ENCODE results near the gene RHOG.
"Not testable (repeated sequence)": the region's sequence is repeated elsewhere in the genome, so short reads cannot be mapped to it uniquely, and the experiment has no call there.

RHOG gene

DNA sequence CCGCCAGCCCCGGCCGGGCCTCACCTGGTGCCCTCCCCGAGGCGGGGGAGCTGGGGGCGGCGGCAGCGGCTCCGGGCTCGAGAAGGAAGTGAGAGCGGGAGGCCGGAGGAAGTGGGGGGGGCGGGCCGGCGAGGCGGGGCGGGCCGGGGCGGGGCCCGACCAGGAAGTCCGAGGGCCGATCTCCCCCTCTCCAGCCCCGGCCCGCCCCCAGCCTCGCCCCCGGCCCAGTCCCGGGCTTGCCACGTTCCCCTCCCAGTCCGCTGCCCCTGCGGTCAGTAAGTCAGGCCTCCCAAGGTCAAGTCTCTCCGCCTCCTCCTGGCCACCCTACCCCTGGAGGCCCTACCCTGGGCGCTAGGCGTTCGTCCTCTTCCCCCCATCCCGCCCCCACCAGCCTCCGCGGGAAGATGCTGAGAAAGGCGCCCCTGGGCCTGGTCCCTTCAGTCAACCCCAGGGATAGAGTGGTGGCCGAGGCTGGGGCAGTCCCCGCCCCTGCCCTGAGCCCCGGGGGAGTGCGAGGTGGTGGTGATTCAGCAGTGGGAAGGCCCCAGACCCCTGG lies at the start of gene RHOG:
RHOG (minus strand) TSS at position 90 of the 556 bp plus-strand sequence. CDS start 12,821 bp downstream, outside the sequence.
- DNase-seq: no peak

DNA sequence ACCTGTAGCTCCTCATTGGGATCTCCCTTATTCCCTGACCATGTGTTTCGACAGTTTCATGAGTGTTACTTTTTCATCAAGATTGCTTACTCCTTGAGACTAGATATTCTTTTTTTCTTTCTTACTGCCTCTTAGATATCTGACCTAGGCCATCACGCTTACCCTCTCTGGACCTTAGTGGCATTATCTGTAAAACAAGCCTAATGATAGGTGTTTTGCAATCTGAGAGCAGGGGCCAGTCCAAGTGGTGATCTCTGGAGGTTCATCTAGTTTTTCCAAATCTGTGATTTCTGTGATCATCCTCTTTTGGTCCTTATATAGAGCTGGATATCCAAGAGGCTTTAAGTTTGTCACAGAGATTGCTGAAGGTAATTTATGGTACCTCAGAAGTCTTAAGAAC lies 49.3 kb upstream of the RHOG start:
- DNase-seq: no peak

DNA sequence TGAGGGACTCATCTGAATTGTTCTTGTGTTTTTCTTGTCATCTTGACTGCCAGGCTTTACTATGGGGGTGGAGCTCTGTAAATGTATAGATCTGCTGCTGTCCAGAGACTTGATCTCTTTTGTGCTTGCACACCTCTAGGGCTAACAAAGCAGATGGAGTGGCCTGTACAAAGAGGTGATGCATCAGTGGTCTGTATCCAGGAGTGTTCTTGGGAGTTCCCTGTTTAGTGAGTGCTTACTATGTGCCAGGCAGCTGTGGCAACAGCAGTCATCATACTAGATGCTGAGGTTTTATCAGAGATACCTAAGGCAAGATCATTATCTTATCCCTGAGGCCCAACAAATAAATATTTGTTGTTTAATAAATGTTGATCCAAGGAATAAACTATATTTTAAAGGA lies 48.1 kb upstream of the RHOG start:
- DNase-seq: no peak

DNA sequence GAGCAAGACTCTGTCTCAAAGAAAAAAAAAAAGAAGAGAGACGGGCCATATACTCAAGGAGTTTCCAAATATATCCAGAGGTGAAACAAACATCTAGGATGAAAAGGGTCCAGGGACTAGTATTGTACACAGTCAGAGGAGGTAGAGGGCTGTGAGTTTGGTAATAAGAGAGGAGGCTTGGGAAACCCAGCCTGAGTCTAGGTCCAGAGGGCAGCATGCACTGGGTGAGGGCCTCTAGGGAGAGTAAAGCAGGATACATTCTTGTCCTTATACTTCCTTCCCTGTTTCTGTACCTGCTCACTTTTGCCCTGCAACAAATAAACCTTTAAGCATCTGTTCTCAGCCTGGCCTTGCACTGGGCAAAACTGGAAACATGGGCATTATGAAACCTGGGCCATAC lies 46.2 kb upstream of the RHOG start:
- DNase-seq: no peak

DNA sequence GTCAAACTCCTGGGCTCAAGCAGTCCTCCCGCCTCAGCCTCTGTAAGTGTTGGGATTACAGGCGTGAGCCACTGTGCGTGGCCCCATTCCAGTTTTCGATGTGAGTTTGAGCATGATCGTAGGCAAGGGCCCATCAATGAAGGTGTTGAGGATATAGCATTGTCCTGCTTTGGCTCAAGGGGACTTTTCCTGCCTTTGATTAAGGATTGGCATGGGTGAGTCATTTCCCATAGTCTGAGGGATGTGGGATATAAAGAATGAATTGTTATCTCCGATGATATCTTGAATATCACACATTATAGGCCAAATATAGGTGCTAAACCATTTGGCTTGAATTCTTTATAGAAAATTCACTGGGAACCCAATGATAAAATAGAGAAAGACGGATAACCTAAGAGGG lies 45.1 kb upstream of the RHOG start:
- DNase-seq: no peak

DNA sequence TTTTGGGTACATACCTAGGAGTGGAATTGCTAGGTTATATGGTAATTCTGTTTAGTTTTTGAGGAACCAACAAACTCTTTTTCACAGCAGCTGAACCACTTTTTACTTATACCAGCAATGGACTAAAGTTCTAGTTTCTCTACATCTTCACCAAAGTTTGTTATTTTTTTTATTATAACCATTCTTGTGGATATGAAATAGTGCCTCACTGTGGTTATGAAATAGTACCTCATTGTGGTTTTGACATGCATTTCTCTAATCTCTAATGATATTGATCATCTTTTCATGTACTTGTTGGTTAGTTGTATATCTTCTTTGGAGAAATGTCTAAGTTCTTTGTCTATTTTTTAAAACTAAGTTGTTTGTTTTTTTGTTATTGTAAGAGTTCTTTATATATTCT lies 41.9 kb upstream of the RHOG start:
- no peak for DNase-seq

DNA sequence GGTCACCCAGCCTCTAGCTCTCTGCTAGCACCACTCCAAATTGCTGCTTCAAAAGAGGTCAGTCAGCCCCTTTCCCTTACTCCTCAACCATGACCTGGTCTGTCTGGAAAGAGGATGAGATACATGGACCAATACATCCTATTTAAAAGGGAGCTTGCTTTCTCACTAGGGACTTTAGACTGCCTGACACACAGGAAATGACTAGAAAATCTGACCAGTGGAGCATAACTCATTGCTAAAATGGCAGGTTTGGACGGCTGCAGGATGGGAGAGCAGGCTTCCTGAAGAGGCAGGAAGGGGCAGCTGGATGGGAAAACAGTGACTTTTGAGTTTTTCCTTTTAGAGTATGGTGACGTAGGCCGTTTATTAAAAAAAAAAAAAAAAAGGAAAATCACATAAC lies 40.0 kb upstream of the RHOG start:
- no peak for DNase-seq

DNA sequence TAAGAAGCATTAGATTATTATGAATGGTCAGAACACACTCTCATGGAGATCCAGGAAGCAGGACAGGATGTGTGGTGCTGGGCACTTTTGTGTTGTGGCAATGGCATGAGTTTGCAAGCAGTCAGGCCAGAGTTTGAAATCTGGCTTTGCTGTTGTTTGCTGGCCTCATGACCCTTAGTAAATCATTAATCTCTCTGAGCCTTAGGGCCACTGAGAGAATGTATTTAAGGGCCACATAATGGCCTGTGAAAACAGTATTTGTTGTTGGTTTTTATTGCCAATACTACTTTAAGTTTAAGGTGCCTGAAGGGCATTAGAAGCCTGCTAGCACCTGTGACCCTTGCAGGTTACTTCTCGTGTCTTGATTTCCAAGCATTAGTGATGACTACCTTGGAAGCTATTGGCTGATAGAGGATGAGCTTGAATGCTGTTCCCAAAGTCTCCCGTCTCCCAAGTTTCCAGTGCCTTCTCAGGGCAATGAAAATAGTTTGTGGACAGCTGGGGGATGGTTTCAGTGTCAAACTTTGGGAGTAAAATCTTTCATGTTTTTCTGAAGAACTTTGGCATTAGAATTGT lies 39.3 kb upstream of the RHOG start:
- DNase-seq: no peak

DNA sequence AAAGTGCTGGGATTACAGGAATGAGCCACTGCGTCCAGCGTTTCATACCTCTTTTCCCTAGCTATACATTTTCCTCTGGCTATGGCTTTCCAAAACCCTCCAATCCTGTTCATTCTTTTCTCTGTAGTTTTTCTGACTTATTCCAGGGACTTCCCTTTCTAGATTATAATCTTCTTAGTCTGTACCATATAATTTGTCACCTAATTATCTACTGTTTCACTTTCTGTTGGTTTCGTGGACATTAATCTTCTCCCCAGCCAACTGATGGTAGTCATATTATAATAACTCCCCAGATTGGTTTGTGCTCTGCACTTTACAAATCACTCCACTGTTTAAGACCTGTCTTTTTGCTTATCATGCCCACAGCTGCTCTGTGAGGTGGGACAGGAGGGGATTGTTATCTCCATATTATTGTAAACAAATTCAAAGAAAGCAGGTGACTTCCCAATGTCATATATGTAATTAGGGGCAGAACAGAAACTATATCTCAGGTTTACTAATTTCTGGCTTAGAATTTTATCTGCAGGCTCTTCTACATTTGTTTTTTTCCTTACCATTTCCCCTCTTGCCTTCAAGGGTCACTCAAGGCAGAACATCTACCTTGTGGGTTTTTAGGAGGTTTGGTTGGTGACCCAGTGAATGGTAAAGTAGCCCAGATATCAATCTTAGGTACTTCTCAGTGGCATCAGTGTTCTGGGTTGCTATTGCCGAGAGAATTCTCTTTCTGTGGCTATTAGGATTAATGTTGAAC lies 38.6 kb upstream of the RHOG start:
- DNase-seq: no peak

DNA sequence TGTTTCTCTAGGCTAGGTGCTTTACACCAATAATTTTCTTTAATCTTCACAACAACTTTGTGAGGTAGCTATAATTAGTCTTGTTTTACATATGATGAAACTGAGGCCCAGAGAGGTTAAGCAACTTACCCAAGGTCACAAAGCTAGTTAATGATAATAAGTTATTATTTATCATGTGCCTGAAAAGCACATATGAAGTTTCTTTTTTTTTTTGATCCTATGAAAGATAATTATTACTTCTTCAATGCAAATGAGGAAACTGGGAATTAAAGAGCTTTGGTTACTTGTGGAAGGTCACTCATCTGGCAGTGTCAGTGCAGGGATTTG lies 37.5 kb upstream of the RHOG start:
- DNase-seq: no peak

DNA sequence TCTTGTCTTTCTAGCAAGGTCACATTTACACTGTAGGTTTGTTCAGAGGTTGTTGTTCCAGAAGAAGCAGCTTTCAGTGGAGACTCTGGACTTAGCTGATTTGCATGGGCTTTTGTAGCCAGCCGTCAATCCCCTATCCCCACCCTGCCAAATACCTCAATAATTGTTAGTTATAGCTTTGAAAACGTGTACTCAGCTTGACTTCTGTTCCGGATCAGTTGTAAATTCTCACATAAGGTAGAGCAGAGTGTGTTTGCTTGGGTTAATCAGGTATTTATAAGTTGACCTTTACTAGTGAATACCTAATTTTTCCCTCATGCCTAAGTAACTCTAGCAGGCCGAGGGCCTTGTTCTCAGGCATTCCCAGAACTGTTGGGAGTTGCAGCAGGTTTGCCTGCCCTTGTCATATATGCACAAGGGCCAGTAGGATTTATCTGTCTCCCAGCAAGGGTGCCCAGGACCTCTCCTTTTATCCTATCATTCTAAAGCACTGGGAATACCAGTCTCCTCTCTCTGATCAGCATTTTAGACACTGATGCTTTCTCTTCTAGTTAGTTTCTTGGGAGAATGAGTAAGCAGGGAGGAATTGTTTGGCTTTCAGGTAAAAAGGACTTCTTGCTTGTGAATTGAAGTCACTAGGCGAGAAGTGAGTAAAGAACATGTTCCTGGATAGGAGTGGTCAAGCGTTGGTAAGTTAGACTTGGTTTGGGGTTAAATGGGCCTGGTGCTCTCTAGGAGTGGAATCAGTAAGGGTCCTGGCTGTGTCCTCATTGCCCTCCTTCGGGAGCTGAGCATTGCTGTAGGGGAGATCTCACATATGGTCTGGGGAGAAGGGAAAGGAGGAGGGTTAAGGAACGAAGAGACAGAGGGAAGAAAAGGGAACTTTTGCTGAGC lies 36.9 kb upstream of the RHOG start:
- DNase-seq: no peak

DNA sequence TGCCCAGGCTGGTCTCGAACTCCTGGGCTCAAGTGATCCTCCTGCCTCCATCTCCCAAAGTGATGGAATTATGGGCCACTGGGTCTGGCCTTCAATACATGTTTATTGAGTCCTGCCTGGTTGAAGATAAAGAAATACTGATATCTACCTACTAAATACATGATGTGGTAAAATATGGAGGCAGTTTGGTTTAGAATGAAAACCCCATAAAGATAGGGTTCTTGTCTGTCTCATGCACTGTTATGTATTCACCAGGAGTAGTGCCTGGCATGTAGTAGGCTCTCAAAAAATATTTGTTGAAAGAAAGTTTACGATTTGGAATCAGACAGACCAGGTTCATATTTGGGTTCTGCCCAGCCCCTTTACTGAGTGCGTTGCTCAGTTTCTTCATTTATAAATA lies 35.9 kb upstream of the RHOG start:
- no peak for DNase-seq

DNA sequence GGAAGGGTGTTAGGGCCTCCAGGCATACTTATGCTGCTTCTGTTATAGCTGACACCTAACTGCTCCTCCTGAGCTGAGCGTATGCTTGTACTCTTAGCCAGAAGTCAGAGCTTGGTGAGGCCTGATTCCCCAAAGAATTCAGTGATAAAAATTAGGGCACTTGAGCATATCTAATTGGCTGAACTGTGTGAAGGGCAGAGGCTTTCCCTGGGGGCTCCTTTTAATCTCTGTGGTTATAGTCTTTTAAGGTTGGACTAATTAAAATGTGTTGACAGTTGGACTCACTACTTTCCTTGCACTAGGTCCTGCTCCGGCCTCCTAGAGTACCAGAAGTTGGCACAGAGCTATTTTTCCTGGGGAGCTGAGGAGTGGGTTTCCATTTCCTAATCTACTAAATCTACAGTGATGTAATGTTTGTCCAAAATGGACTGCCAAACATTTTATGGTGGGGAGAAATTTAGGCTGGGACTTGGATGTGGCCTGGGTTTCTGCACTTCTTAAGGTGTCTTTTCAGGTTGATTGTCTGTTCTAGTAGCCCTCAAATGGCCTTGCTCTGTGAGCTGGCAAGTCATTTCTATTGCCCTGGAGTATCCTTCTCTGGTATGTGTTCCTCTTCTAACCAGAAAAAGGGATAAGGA lies 33.1 kb upstream of the RHOG start:
- no peak for DNase-seq

DNA sequence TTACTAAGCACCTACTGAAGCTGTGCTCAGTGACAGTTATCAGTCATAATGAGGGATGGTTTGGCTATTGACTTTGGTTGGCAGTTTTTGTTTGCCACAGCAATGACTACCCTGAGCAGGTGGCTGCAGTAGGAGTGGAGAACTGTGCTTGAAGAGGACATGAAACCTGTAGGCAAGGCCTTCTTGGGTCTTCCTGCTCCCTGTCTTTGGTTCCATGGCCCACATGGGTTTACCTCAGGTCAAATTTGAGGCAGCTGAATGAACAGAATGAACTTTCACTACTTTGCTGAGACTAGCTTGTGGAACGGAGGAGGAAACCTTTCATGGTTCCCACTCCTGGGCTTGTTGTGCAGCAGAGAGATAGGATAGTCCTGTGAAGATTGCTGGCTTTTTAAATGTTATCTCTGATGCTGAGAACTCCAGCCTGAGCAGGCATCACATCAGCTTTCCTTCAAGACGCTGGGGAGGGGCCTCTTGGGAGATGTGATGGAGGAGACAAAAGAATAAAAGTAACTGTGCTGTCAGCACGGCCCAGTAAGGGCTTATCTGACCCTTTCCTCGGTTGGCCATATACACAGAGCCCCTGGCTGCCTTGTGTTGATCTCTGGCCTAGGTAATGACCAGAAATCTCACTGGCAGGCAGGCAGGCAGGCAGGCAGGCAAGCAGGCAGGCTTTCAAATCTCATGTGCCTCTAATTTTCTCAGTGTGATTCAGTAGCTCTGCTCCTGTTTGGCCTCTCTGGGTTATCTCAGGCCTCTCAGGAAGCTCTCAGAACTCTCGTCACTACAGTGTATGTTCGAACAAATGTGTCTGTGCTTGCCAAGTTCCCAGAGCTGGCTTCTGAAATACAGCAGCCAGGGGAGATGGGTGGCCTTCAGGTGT lies 26.7 kb upstream of the RHOG start:
- DNase-seq: no peak

DNA sequence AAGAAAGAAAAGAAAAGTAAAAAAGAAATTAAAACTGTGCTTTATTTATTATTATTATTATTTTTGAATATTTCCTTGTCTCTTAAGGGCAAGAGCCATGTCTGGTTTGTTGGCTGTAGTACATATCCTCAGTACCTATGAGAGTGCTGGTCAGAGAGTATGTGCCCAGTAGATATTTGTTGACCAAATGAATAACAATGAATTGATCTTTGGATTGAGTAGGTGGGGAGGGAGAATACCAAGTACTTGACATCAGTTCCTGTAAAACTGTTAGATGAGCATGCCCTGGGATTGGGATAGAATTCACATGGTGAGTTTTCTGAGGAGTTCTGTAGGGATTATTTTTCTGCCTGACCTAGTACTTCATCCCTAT lies 26.1 kb upstream of the RHOG start:
- DNase-seq: no peak

DNA sequence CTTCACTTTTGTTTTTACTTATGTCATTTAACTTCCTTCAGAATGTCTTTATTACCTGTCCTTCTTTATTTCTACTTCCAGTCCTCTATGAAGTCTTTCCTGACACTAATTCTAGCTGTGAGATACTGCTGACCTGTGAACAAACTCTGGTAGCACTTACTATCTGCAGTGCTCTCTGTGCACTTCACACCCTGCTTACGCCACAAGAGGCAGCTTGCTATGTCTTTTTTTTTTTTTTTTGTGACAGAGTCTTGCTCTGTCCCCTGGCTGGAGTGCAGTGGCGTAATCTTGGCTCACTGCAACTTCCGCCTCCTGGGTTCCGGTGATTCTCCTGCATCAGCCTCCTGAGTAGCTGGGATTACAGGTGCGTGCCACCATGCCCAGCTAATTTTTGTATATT lies 25.4 kb upstream of the RHOG start:
- no peak for DNase-seq

DNA sequence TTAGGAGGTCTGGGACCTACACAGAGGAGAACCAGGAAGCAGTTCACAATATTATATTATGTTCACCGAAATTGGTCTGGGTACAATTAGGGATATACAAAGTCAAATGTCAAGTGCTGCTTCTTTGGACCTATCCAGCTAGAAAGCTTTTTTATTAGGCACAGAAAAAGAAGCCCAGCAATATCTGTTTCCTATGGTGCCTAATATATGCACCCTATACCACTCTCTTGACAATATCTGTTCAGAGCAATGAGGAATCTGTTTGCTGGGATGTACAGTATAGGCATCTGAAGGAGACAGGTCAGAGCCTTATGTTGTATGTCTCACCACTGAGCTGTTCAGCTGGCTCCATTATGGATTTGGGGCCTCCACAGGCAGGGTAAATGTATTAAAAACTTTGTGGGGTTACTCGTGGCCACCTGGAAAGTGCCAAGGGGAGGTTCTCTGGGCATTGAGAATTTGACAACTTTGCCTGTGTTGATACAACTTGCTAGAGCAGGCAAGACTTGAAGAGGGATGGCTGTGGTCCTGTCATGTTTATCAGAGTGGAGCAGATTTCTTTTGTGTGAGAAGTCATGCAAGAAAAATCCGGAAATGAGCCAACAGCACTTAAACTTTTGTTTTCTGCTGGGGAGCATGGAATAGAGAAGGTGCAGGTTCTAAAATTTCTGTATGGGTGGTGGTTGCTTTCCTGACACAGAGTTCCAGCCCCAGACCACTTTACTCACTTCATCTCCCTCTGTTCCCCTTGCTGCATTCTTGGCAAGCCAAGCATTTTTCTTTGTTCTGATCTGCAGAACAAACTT lies 24.8 kb upstream of the RHOG start:
- DNase-seq: no peak

DNA sequence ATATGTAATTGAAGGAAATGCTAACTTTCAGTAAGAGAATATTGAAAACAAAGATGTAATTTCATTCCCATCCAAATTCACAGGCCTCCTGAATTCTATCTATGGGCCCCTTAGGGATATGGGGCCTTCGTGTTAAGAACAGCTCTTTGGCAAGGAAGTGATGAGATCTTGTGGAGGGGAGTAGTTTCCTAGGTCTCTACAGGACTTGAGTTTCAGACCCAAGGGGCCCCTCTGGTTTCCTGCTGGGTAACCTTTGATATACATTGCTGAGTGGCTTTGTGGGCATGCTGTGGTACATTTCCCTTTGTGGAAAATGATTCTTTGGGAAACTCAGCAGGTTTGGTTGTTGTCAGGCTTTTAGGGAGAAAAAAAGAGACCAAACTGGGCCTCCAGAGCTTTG lies 20.9 kb upstream of the RHOG start:
- DNase-seq: no peak

DNA sequence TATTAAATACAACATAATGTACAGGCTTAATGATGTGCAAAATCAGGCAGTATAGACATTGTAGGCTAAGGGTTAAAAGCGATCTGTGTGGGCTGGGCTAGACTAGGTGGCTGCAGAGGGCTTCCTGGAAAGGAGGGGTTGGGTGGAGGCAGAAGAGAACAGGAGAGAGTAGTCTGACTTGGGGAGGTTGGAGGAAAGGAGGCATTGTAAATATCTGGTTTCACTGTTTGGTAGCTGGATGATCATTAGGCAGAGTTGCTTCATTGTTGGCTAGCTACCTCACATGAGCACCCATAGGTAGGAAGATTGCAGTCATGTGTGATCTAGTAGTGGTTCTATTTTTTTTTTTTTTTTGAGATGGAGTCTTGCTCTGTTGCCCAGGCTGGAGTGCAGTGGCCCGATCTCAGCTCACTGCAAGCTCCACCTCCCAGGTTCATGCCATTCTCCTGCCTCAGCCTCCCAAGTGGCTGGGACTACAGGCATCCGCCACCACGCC lies 20.2 kb upstream of the RHOG start:
- not testable (repeated sequence) for DNase-seq

DNA sequence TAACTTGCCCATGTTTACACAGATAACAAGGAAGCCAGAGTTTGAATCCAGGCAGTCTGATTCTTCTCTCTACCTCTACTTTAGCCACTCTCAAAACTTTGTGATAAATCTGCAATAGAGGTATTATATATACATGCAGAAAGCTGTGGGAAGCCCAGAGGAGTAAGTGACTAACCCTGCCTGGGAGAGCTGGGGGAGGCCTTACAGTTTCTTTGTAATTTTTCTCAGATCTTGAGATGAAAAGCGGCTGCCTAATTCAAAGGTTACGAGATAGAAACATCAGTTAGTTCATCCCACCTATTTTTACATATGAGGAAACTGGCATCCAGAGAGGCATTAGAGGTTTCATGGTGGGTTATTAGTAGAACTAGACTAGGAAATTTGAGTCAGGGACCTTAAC lies 19.6 kb upstream of the RHOG start:
- DNase-seq: no peak

DNA sequence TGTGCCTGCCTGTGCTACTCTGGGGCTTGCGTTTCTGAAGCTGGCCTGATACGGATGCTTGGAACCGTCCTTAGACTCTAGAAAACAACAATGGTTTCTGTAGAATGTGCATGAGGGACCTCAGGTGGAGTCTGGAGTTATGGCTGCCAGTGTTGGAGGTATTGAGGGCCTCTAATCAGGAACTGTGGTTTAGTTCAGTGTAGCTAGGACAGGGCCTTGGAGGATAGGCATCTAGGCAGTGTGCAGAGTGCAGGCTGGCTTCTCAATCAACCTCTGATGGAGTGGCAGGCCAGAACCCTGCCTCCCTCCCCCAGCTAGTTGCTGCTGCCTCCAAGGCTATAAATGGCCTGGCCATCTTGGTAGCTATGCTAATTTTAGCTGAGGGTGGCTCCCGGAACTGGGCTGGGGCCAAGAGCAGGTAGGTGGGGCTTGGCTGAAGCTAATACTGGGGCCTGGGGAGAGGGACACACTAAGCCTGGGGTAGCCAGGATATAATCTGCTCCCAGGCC lies 18.7 kb upstream of the RHOG start:
- no peak for DNase-seq
